NCI-H2081 (cell line): ENCODE measurements around the gene TTC33.
"Not testable (repeated sequence)": the region's sequence is repeated elsewhere in the genome, so short reads cannot be mapped to it uniquely, and the experiment has no call there.

Source experiments
- DNase-seq, 2 experiments: peaks; one replicate each; lab custom pipeline; 2025; lab: John Stamatoyannopoulos, UW

TTC33 gene

DNA sequence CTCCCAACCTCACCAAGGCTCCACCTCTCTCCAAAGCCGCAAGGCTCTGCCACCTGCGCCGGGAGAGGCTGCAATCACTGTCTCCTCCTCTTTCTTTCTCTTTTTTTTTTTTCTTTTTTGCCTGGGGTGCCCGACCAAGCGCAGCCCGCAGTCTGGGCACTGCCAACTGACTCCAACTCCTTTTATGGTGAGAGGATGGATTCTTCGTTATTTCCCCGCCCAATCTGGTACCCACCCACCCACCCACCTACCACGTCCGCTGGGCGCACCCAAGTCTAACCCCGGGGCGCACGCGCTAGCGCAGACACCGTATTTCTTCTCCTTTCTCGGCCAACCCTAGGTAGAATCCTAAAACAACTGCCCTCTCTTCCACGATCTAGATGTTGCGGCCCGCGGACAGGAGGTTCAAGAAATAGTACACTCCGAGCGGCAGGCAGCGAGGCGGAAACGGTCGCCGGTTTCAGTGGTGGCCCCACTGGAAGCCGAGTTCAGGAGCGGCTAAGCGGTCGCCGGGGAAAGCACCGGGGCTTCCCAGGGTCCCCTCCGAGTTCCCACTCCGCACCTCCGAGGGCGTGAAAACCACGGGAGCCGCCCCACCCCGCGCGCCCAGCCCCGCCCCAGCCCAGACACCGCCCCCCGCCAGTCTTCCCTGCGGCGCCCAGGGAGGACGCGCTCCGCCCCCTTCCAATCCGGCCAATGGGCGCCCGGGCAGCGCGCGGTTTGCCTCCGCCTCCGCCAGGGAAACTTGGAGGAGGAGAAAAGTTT, 76.4 kb downstream of the TTC33 start:
- DNase-seq = peak; percentile 73 to 75

DNA sequence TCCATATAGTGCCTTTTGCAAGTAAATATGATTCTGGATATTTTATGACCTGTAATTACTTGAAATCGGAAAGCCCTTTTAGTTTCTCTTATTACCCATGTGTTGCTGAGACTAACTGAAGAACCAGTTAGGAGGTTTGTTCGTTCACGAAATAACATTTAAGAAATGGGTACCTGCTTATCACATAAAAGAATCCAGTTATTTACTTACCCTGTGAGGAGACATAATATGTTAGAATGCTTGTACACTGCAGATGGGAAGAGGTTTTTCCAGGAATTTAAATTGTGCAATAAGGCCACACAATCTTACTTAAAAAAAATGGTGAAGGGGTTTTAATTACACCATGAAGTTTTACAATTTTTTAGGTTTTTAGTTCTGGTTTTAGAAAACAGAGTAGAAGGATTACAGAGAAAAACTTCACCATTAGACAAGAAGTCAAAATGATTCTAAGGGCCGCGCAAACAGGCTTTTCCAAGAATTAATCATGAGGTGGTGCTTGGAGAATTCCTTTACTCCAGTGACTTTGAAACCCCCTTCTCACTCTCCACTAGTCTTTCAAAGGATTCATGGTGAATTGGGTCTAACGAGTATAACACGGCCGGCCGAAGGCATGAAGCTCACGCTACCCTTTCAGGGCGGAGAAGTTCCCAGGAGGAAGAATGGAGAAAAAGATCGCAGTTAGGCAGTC, 77.2 kb downstream of the TTC33 start:
- DNase-seq = no peak

DNA sequence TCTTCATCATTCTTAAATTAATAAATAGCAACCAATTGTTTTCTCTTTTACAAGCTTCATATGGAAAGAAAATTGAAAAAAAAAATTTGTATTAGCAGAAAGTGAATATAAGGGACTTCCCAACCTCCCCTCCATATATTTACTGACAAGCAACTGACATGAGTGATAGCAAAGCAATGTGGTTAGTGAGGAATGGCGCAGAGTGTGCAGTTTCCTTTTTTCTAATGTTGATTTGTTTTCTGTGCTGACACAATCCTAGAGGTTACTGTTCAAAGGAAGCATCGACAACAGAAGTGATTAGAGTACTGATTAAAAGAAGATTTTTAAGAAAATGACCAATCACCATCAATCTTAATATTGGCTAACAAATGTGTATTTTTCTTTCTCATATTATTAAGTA, 77.7 kb downstream of the TTC33 start:
- no peak for DNase-seq

DNA sequence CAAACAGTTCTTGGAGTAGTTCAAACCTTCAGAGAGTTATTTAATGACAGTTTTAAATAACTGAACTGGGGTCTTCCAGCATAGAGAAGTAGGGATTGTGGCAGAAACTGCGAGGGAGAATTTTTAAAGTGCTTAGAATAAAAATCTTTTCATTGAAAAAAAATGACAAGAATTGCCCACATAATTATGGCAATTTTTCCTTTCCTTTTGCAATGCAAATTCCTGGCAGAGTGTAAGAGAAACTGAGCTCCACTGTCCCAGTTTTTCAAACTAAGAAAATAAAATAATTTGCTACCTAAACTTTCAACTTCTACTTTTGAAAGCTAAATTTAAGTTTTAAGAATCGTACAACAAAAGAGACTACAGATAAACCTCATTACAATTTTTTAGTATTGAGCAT, 78.3 kb downstream of the TTC33 start:
- DNase-seq = no peak

DNA sequence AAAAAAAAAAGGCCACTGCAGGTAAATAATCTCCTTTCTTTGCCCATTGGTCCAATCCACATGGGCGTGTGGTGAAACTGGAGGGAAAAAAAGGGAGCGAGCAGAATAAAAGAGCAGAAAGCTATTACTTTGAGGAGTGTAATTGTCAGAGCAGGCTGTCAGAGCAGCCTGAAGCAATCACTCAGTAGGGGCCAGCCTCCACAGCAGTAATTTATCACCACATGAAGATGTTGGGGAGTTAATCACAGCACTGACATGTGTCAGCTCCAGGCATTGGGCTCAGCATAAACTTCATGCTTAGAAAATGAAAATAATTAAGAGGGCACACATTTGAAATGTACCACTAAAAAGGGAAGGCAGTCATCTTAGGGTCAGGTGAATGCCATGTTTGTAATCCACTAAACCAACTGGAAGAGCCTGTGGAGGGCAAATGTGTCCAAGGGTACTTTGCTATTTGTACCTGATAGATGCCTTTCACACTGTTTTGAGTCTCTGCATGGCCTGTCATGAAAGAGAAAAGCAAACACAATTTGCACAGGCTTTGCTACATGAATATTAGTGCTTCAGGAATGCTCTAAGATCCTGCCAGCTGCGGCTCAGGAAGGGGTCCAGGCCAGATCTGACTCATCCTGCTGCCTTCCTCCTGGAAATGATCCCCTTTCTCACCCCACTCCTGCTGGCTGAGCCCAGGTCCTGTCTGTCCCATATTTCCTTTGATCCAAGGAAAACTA, 79.0 kb downstream of the TTC33 start:
- DNase-seq = peak; percentile 56 to 64

DNA sequence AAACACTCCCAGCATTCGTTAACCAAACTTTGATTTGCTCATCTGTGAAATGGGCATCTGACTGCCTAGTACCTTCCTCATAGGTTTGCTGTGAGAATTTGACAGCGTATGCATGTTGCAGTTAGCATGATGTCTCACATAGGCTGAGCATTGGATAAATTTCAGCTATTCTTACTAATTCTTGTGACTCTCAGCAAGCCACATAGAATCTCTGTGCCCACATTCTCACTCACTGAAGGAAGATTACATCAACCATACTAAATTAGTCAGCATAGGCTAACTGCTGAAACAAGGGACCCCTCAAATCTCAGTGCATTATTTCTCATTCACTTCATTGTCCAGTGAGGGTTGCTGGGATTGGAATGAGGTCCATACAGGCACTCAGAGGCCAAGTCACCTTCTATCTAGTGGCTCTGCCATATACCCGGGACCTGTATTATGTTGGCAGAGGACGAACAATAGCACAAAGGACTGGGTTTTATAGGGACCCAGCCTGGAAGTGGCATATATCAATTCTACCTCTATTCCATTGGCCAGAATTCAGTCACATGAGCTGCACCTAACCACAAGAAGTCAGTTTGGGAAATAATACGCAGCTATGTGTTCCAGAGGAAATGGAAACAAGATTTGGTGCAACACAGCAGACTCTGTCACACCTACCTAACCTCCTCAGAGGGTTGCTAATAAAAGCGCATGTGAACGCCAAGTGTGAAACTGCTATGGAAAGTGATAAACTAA, 80.2 kb downstream of the TTC33 start:
- DNase-seq = no peak

DNA sequence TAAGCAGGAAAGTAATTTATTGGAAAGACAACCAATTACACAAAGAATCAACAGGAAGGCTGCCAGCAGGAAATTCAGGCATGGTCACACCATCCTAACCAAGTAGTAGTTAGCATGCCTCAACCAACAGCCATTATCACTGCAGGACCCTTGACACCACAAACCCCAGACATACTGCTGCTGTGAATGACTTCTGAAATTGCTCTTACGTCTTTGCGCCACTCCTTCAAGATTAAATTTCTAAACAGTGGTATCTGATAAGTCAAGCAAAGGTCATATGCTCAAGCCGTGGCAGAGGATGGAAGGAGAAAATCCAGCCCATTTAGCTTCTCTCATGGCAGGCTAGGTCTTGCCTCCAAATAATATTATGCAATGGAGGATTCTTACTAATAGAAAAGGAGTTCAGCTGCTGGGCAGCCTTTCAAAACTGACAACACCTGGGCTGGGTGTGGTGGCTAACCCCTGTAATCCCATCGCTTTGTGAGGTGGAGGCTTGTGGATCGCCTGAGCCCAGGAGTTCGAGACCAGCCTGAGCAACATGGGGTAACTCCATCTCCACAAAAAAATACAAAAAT, 81.0 kb downstream of the TTC33 start:
- no peak for DNase-seq

DNA sequence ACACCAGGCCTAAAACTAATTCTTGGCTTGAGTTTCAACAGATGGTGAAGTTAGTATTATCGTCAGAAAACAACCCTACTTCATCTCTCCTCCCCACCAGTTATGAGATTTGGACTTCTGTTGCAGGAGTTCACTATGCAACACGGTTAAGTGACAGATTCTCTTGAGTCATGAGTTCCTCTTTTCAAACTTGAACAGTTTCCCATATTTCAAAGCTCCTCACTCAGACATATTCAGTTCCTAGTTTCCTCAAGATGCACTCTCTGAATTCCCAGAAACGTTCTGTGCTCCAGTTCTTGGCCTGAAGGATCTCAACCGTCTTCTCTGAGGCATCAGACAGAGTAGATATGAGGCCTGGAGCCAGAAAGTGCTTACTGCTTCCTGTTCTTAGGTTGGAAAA, 83.3 kb downstream of the TTC33 start:
- DNase-seq = no peak

DNA sequence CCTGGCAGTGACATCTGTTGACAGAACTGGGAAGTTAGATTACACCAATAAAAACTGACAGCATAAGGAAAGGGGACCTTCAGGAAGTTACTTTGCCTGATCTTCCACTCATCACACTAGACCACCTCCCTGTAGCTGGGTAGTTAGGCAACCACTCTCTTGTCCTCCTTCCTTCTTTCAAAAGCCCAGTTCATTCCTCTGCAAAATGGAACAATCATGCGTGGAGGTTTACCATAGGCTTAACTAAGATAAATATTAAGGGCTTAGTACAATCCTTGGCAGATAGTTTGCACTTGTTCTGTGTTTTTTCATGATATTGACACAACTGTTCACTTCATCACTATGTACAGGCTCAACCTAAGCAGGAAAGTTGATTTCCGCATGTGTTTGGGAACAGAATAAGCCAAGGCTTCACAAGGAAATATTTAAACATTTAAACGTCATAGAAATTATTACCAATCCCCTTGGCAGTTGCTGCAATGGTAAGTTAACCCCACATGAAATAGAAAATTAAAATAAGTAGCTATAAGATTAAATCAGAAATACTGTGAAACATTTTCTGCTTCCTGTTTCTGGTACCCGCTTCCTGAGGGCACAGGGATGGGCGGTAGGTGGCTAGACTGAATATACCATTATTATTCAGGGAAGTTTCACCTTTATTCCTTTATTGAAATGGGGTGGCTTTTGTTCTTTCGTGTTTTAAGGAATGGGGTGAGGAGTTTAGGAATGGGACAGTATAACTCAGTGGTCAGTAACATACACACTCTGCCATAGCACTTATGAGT, 86.0 kb downstream of the TTC33 start:
- no peak for DNase-seq

DNA sequence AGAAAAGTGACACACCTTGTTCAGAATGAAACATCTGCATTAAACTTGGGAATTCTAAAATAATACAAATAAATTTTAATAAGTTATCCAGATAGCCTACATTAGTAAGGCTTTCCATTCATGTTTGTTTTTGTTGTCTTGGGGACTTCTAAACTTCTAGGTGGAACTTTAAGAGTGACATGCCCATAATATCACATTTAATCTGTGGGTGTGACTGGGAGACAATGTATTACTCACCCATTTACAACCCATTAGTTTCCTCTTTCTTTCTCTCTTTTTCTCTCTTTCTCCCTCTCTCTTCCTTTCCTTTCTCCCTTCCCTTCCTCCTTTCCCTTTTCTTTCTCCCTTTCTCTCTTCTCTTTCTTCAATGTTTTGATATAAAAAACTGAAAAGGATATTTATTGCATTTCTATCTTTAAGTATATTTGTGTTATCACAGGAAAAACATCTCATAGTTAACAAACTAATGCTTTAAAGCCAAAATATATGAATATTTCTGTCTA, 88.5 kb downstream of the TTC33 start:
- no peak for DNase-seq

DNA sequence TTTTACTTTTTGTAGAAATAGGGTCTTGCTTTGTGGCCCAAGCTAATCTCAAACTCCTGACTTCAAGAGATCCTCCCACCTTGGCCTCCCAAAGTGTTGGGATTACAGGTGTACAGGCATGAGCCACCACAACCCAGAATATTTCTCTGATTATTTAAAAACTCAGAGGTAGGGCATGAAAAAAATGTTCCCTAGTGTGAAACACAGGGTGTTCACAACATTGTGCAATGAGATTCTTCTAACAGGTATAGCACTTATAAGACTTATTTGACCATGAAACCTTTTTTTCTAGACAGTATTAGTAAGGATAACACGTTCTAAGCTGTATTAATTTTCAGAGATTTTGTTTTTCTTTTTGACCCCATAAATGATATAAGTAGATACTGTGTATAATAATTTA, 89.1 kb downstream of the TTC33 start:
- no peak for DNase-seq

DNA sequence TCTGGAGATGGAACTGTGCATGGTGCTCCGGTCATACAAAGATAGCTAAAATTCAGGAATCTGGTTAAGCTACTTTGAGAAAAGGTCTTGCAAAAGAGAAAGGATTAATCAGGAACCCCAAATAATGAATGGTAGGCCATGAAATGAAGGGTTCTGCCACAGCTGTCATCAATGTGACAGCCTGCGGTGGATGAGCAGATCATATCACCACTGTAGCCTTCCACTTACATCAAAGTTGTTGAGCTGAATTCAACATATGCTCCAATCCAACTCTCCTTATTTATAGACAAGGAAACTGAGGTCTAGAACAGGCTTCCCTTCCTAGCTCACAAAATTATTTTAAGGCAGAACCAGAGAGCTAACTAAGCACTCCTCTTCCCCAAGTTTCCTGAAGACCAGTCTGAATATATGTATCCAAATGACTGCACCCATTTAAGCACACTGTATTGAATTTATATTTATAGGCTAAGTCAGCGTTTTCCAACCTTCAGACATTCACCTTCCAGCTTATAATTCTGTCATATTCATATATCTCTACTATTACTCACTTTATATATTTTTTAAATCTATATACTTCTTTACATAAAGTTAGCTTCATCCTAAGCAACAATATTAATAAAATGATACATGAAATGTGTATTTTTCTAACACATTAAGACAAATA, 90.0 kb downstream of the TTC33 start:
- no peak for DNase-seq

DNA sequence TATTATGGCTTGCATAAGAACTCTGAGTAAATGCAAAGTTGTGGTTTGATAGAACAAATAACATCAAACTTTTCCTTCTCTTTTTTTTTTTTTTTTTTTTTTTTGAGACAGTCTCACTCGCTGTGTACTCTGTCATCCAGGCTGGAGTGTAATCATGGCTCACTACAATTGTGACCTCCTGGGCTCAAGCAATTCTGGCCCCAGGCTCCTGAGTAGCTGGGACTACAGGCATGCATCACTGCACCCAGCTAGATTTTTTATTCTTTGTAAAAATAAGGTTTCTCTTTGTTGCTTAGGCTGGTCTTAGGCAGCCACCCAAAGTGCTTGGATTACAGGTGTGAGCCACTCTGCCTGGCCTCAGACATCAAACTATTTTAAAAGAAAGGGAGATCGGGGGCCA, 95.0 kb downstream of the TTC33 start:
- no peak for DNase-seq

DNA sequence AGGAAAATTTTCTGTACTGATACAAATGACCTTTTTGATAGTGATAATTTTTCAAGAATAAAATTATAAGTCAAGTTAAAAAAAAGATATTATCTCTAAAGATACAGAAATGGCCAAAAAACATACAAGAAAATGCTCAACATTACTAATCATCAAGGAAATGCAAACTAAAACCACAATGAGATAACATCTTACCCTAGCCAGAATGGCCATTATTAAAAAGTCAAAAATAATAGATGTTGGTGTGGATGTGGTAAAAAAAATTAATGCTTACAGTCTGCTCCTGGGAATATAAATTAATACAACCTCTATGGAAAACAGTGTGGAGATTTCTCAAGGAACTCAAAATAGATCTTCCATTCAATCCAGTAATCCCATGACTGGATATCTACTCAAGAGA, 99.0 kb downstream of the TTC33 start:
- DNase-seq = no peak

DNA sequence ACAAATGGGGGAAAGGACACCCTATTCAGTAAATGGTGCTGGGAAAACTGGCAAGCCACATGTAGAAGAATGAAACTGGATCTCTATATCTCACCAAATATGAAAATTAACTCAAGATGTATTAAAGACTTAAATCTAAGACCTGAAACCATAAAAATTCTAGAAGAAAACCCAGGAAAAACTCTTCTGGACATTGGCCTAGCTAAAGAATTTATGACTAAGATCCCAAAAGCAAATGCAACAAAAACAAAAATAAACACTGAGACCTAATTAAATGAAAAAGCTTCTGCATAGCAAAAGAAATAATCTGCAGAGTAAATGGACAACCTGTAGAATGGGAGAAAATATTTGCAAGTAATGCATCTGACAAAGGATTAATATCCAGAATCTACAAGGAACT, 99.7 kb downstream of the TTC33 start:
- DNase-seq = not testable (repeated sequence)

DNA sequence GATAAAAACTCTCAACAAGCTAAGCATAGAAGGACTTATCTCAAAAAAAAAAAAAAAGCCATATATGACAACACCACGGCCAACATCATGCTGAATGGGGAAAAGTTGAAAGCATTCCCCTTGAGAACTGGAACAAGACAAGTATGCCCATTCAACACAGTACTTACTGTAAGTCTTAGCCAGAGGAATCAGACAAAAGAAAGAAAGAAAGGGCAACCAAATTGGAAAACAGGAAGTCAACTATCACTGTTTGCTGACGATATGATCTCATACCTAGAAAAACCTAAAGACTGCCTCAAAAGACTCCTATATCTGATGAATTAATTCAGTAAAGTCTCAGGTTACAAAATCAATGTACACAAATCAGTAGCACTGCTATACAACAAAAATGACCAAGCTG, 100.6 kb downstream of the TTC33 start:
- no peak for DNase-seq

DNA sequence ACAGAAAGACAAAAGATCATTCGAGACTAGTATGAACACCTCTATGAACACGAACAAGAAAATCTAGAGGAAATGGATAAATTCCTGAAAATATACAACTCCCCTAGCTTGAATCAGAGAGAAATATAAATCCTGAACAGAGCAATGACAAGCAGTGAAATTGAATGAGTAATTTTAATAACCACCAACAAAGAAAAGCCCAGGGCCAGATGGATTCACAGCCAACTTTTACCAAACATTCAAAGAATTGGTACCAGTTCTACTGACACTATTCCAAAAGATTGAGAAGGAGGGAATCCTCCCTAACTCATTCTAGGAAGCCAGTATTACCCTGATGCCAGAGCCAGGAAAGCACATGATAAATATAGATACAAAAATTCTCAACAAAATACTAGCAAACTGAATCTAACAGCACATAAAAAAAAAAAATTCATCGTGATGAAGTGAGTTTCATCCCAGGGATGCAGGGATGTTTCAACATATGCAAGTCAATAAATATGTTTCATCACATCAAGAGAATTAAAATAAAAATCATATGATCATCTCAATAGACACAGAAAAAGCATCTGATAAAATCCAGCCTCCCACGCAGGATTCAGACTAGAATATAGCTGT, 101.3 kb downstream of the TTC33 start:
- no peak for DNase-seq

DNA sequence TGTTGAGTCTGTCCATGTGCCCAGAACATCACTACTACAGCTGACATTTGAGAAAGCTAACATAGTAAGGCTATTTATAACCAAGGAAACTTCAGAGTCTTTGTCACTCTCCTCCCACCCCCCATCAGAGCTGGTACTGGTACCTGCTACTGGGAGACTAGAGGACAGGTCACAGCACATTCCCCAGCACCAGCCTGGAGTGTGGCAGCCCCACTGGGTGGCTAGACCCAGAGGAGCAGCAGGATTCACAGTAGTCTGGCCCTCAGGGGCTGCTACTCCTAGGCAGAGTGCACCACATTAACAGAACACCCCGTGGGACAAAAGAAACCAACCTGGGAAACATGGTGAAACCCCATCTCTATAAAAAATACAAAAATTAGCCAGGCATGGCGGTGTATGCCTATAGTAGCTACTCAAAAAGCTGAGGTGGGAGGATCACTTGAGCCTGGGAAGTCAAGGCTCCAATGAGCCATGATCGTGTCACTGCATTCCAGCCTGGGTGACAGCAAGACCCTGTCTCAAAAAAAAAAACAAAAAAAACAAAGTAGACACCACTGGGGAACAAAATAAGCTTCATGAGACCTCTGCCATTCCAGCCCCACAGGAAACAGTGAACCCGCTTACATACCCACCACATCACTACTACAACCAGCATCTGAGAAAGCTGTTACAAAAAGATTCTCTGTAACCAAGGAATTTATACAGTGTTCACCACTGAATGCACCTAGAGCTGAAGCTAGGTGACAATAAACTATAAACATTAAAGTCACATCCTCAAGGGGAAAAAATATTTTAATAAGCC, 102.3 kb downstream of the TTC33 start:
- DNase-seq = no peak
